HG02763 (cell line): ENCODE measurements around the gene MYH2.

Source experiments
- ATAC-seq: cut with Tn5 transposase; IDR thresholded peaks from one replicate; pipeline ENCODE4 v1.9.1; 2021; ENCODE audit warnings: mild to moderate bottlenecking, moderate library complexity; ENCODE audit not compliant: unreplicated experiment

MYH2 gene

DNA sequence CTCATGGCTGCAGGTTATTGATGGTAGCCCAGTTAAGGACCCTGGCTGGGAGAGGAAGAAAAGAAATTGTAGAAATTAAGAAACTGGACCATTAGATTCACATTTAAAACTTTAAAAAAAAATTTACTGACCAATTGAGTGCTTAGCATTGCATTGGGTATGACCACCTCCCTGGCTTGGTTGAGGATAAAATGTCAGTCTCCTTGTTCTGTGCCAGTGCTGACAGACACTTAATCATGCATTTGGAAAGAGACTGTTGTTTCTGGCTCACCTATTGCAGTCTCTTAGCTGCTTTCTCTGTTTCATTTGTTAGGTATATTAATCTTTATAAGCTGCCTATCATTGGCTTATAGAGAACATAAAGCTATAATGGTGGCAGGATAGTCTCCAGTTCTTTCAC, 32.8 kb downstream of the MYH2 start:
- no peak for ATAC-seq

DNA sequence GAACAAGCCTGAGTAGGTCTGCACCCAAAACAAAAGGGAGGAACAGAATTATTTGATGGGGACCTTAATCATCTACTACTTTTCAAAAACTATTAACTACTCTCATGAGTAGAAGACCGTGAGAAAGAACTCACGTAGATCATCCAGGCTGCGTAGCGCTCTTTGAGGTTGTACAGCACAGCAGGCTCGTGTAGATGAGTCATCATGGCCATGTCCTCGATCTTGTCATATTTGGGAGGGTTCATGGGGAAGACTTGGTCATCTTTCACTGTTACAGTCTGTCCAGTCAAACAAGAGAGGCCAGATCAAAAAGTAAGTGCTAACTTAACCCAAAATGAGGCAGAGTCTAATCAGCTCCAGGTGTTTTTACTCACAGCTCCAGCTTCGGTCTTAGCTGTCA, 33.4 kb downstream of the MYH2 start:
- ATAC-seq: no peak

DNA sequence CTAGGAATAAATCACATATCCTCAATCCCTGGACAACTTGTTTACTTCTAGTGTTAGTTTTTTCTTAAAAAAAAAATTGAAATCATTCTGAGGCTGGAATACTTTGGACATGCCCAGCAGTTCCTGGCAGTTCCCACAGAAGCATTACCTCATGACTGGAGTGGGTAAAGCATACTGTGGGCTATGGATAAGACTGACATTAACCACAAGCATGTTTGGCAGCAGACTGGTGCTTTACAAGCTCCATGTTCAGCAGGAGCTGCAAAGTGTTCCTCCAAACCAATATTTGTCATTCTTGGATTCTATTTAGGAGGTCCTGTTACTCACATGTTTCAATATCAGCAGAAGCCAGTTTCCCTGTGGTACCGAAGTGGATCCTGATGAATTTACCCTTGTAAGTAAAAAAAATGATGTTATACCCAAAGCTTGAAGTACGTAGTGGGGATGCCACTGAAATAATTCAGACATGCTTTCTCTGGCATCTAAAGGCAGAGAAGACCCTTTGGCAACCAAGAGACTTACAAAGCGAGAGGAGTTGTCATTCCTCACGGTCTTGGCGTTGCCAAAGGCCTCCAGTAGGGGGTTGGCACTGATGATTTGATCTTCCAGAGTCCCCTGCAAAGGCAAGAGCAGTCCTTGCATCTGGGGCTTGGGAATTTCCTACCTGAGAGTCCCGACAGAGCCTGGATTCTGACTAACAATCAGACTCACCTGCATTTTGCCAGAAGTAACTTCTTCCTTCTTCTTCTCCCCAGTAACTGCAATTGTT, 36.0 kb downstream of the MYH2 start:
- ATAC-seq: no peak

DNA sequence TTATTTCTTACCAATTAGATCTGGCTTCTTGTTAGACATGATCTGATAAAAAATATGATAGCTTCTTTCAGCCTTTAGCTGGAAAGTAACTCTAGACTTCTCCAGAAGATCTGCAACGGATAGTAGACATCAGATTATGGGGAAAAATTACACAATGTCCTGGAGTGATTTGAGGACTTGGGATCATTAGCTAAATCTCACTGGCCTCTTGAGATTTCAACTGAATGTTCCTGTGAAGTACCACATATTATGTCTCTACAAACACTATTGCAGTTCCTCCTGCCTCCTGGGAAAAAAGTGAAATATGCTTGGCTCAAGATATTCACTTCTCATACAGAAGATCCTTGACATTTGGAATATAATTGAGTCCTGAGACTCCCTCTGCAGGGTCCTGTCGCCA, 36.6 kb downstream of the MYH2 start:
- no peak for ATAC-seq

DNA sequence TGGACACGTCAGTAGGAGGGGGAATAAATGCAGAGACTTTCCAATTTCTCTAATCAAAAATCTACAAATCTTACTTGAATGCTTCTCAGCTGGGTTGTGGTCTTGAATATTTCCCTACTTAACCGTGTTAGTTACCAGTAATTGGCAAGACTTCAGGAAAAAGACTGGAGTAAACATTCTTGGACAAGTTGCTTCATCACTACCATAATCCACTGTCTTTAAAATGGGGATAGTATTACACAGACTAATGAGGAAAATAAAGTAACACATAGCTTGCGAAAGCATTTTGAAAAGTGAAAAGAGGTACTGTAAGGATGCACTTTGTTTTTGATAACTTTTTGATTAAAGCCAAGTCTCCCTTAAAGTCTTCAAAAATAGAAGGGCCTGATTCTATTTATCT, 49.5 kb downstream of the MYH2 start:
- ATAC-seq: no peak

DNA sequence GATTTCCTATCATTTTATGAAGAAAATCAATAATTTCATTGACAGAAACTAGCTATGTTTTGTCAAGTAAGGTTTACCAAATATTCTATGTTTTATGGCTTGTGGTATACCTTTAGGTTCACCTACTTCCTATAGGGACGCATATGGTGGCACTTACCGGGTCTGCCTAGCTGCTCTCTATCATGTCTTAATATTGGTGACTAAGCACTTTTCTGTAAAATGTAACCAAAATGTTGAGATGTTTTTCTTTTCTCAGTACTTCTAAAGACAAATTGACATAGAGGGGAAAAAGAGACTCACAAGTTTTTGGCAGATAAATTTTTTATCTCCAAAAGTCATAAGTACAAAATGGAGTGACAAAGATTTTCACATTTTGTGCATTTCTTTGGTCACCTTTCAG, 57.5 kb downstream of the MYH2 start:
- no peak for ATAC-seq

DNA sequence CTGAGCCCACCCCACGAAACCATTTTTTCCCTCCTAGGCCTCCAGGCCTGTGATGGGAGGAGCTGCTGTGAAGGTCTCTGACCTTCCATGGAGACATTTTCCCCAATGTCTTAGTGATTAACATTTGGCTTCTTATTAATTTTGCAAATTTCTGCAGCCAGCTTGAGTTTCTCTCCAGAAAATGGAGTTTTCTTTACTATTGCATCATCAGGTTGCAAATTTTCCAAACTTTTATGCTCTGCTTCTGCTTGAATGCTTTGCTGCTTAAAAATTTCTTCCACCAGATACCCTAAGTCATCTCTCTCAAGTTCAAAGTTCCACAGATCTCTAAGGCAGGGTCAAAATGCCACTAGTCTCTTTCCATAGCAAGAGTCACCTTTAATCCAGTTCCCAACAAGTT, 67.2 kb downstream of the MYH2 start:
- no peak for ATAC-seq

DNA sequence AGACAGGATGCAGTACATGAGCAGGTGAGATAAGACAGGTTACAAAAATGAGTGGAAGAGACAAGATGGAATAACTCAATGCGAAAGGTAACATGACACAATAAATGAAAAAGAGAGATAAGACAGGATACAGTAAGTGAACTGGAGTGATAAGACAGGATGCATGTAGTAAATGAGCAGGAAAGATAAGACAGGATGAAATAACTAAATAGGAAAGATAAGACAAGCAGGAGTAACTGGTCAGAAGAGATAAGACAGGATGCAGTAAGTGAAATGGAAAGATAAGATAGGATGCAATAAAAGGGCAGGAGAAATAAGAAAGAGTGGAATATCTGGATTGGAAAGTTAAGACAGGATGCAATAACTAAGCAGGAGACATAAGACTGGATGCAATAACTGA, 71.8 kb downstream of the MYH2 start:
- ATAC-seq: no peak

DNA sequence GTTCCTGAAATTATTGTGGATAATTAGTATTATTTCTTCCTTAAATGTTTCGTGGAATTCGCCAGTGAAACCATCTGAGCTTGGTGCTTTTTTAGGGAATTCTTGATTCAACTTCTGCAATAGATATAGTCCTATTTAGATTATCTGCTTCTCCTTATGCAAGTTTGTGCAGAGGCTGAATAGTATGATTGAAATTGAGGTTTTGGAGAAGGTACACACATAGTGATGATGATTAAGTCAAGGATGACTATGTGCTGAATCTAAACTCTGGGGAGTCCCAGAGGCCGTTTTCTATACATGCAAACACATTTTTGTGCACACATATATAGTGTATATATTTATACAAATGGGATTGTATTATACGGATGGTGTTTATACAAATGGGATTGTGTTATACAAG, 74.9 kb downstream of the MYH2 start:
- no peak for ATAC-seq

DNA sequence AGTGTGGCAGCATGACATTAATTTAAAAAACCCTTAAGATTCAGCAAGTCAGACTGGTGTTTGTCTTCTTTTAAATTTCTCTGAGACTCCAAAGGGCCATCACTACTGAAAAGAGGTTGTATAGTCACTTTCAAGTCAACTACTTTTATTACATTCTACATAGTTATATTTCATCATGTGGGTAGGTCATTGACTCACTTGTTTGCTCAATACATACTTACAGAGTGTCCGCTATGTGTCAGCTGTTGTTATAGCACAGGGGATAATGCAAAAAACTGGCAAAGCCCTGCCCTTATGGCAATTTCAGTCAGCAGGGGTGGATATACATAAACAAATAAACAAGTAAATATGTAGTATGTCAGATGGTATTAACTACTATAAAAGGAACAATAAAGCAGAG, 77.6 kb downstream of the MYH2 start:
- ATAC-seq: no peak
